Natural killer cell treated with Interleukin-12 subunit alpha and Interleukin-12 subunit beta and Interleukin-15 and Interleukin-18, amount 100 ng/mL, for 72 hours (primary cell): Measurements from ENCODE around the gene NFAT5. TPM values are rescaled to one million over a fixed set of nuclear protein-coding genes. Genes with fewer than 3 reads are reported as not detected.
"Not testable (repeated sequence)": the region's sequence is repeated elsewhere in the genome, so short reads cannot be mapped to it uniquely, and the experiment has no call there.

ENCODE experiments used
- ATAC-seq, 2 donors: fragments of 150-1000 bp; cut with Tn5 transposase in 1 of 2; sonication (Bioruptor Pico), chemical (Tn5 transposase) in 1 of 2; 2 replicates each; pipeline ENCODE4 v1.10.0; 2021
- DNase-seq: peaks from one replicate; pipeline ENCODE4 v3.0.0; 2022; ENCODE audit warnings: low spot score
- H3K27ac Mint-ChIP-seq, 2 donors: 1 replicate in 1 of 2; 2 replicates in 1 of 2; pipeline ENCODE4 v1.8.0; 2022; ENCODE audit warnings: mixed read lengths in 2 of 2, mild to moderate bottlenecking in 1 of 2, moderate library complexity in 1 of 2
- H3K27me3 Mint-ChIP-seq, 2 donors: 1 replicate in 1 of 2; 2 replicates in 1 of 2; pipeline ENCODE4 v1.8.0; 2022; ENCODE audit warnings: mixed read lengths in 2 of 2
- H3K36me3 Mint-ChIP-seq: one replicate; pipeline ENCODE4 v1.8.0; 2022; ENCODE audit warnings: mixed read lengths
- H3K4me1 Mint-ChIP-seq, 2 donors: 1 replicate in 1 of 2; 2 replicates in 1 of 2; pipeline ENCODE4 v1.8.0; 2022; ENCODE audit warnings: low read depth in 2 of 2, mixed read lengths in 2 of 2, mild to moderate bottlenecking in 1 of 2
- H3K4me3 Mint-ChIP-seq: one replicate; pipeline ENCODE4 v1.8.0; 2022; ENCODE audit warnings: mixed read lengths
- H3K9me3 Mint-ChIP-seq: 2 replicates; pipeline ENCODE4 v1.8.0; 2022; ENCODE audit warnings: mixed read lengths
- total RNA-seq, 2 donors: library from RNA; stranded (reverse); gene quantifications; one replicate each; pipeline ENCODE4 v1.2.3, GENCODE V29; 2022

The NFAT5 gene, protein sequence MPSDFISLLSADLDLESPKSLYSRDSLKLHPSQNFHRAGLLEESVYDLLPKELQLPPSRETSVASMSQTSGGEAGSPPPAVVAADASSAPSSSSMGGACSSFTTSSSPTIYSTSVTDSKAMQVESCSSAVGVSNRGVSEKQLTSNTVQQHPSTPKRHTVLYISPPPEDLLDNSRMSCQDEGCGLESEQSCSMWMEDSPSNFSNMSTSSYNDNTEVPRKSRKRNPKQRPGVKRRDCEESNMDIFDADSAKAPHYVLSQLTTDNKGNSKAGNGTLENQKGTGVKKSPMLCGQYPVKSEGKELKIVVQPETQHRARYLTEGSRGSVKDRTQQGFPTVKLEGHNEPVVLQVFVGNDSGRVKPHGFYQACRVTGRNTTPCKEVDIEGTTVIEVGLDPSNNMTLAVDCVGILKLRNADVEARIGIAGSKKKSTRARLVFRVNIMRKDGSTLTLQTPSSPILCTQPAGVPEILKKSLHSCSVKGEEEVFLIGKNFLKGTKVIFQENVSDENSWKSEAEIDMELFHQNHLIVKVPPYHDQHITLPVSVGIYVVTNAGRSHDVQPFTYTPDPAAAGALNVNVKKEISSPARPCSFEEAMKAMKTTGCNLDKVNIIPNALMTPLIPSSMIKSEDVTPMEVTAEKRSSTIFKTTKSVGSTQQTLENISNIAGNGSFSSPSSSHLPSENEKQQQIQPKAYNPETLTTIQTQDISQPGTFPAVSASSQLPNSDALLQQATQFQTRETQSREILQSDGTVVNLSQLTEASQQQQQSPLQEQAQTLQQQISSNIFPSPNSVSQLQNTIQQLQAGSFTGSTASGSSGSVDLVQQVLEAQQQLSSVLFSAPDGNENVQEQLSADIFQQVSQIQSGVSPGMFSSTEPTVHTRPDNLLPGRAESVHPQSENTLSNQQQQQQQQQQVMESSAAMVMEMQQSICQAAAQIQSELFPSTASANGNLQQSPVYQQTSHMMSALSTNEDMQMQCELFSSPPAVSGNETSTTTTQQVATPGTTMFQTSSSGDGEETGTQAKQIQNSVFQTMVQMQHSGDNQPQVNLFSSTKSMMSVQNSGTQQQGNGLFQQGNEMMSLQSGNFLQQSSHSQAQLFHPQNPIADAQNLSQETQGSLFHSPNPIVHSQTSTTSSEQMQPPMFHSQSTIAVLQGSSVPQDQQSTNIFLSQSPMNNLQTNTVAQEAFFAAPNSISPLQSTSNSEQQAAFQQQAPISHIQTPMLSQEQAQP (N-terminal part only)
- 100 to 1,000 TPM; 106 to 152 TPM for total RNA-seq

DNA sequence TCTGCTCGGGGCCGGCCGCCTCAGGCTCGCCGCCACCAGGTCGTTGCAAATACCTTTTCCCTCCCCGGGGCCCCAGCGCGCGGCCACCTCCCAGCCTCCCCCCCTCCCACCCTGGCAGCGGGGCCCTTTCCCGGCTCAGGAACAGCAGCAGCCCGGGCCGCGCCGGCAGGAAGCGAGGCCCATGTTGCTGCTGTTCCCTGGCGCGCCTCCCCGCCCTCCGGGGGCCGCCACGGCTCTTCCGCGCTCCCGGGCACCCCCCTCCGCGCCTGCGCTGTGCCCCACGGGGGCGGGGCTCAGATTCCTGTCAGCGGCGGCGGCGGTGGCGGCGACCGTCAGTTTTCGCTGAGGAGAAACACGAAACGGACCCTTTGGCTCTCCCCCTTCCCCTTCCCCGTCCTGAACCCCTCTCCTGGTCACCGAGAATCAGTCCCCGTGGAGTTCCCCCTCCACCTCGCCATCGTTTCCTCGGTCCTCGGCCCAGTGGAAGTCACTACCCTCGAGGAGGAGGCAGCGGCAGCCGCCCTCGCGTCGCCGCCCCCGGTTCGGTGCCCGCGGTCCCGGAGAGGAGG, at the start of gene NFAT5:
NFAT5 (plus strand) TSS at position 296 of the 569 bp plus-strand sequence. CDS start 336 bp downstream, outside the sequence.
- peak; percentile 91 for DNase-seq
- Mint-ChIP-seq H3K4me1 (peaks cover 37 to 58% of the 10 kb centered on the region in 2 donors), H3K4me3 (peak within 1 kb of the TSS; percentile 100), H3K9me3 (no peaks in the 10 kb centered on the region), H3K27me3 (no peaks in the 10 kb centered on the region), H3K27ac (peak within 1 kb of the TSS; percentile 98 to 100), H3K36me3 (peaks cover 11% of the 10 kb centered on the region)
- ATAC-seq: peak; percentile 77

DNA sequence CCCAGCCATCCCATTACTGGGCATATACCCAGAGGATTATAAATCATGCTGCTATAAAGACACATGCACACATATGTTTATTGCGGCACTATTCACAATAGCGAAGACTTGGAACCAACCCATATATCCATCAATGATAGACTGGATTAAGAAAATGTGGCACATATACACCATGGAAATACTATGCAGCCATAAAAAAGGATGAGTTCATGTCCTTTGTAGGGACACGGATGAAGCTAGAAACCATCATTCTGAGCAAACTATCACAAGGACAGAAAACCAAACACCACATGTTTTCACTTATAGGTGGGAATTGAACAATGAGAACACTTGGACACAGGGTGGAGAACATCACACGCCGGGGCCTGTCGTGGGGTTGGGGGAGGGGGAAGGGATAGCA, 47.9 kb upstream of the NFAT5 start:
- H3K36me3 Mint-ChIP-seq, H3K9me3 Mint-ChIP-seq, H3K27me3 Mint-ChIP-seq, ATAC-seq, H3K4me3 Mint-ChIP-seq, H3K27ac Mint-ChIP-seq, DNase-seq: not testable (repeated sequence)
- H3K4me1 Mint-ChIP-seq: peaks cover 29 to 36% of the 10 kb centered on the region in 2 donors

DNA sequence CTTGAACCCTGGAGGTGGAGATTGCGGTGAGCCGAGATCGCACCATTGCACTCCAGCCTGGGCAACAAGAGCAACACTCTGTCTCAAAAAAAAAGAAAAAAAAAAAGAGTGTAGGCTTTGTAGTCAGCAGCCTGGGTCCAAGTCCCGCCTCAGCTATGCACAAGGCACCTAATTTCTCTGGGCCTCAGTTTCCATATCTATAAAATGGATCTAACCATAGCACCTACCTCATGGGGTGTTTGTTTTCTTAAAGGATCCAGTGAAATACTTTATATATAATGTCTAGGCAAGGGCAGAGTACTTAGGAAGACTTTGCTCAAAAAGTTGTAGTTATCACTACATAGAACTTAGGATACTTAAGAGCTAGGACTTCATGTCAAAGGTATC, 45.4 kb upstream of the NFAT5 start:
- ATAC-seq (no peak), DNase-seq (no peak)
- peaks cover 29 to 32% of the 10 kb centered on the region in 2 donors for H3K4me1 Mint-ChIP-seq
- H3K36me3 Mint-ChIP-seq: no peaks in the 10 kb centered on the region
- peak overlapping the region; percentile 68 to 91 for H3K27ac Mint-ChIP-seq
- peaks cover 5% of the 10 kb centered on the region for H3K9me3 Mint-ChIP-seq
- H3K27me3 Mint-ChIP-seq: no peaks in the 10 kb centered on the region
- H3K4me3 Mint-ChIP-seq: peak overlapping the region; percentile 32

DNA sequence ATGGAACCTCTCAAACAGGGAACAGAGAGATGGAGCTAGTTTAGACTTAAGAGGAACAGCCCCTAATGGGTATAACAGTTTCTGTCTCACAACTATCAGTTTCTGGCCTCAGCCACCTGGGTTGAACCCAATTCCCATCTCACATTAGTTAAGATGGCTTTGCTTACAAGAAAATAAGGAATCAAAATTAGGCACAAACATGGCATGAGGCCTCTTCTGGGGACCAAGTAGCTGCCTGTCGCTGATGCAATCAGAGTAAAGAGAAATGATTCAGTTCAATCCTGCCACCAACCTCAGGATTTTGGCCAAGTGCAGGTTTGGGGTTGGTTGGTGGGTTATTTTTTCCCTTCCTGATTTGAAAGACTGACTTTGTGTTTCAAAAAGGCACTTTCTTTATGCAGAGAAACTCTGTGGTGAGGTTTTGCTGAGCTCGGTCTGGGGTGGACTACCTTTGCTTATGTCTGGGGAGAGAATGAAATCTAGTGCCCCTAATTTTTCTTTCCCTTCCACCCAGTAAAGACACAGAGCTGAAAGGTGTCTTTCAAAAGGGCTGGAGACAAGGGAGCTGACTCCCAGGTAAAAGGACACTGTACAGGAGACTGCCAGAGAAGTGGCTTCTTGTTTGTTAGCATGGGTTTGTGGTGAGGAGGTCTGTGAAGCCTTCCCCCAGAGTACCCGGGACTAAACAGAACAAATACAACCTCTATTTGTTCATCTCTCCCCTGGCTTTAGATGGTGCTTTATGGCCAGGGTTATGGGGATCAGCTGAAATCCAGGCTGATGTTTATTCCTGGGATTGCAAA, 44.8 kb upstream of the NFAT5 start:
- H3K27me3 Mint-ChIP-seq: no peaks in the 10 kb centered on the region
- ATAC-seq (peak; percentile 83 to 89), DNase-seq (no peak)
- H3K4me1 Mint-ChIP-seq: peaks cover 29 to 32% of the 10 kb centered on the region in 2 donors
- peak overlapping the region; percentile 68 to 91 for H3K27ac Mint-ChIP-seq
- peaks cover 5% of the 10 kb centered on the region for H3K9me3 Mint-ChIP-seq
- H3K4me3 Mint-ChIP-seq: peak overlapping the region; percentile 32
- H3K36me3 Mint-ChIP-seq: no peaks in the 10 kb centered on the region

DNA sequence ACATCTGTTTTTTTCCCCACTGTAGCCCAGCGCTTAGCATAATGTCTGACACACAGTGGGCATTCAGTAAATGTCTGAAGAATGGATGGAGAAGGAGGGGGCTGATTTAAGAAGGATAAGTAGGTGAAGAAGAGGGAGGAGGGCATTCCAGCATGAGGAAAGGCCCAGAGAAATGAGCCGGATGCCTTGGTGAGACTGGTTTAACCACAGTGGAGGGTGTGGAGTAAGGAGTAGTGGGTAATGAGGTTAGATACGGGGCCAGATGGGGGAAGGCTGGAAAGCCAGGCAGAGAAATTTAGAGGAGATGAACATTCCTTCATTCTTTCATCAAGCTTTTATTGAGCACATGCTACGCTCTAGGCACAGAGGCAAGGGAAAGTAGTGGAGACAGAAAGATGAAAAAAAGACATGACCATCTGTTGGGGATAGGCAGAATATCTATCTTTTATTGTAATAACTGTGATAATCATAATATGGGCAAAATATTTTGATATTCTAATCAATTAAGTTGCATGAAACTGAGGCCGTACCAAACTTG, 43.7 kb upstream of the NFAT5 start:
- no peak for DNase-seq

DNA sequence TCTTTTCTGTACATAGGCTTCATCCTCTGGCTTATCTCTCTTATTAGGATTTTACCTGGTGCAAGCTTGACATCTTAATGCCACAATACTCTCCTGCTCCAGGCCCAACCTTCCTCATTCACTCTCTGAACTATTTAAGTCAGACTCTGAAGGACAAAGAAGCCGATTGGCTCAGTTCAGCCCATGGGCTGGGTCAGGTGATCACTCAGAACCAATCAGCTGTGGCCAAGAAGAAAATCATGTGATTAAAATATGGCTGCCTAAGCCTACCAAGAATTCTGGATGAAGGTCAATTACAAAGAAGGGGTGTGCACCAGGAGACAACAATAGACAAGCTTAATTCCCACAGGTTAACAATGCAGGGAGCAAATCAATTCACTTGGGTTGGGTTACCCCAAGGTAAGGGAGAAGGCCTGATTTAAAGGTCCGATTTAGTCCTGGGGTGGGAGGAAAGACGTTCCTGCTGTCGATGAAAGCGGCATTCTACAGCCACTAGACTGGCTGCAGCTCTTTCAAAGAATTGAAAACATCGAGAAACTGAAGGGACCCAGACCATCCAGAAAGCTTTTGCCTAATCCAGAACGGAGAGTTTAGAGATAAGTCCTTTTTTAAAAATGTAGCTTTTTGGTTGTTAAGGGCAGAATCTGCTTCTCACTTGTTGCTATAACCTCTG, 42.9 kb upstream of the NFAT5 start:
- no peak for ATAC-seq

More for the DNA sequence above, 43.7 kb upstream of the NFAT5 start:
- no peak for ATAC-seq
- peak overlapping the region; percentile 68 to 91 for H3K27ac Mint-ChIP-seq
- H3K9me3 Mint-ChIP-seq: peaks cover 5% of the 10 kb centered on the region
- H3K27me3 Mint-ChIP-seq: no peaks in the 10 kb centered on the region
- peaks cover 33 to 37% of the 10 kb centered on the region in 2 donors for H3K4me1 Mint-ChIP-seq
- H3K36me3 Mint-ChIP-seq: no peaks in the 10 kb centered on the region
- peak overlapping the region; percentile 32 for H3K4me3 Mint-ChIP-seq

DNA sequence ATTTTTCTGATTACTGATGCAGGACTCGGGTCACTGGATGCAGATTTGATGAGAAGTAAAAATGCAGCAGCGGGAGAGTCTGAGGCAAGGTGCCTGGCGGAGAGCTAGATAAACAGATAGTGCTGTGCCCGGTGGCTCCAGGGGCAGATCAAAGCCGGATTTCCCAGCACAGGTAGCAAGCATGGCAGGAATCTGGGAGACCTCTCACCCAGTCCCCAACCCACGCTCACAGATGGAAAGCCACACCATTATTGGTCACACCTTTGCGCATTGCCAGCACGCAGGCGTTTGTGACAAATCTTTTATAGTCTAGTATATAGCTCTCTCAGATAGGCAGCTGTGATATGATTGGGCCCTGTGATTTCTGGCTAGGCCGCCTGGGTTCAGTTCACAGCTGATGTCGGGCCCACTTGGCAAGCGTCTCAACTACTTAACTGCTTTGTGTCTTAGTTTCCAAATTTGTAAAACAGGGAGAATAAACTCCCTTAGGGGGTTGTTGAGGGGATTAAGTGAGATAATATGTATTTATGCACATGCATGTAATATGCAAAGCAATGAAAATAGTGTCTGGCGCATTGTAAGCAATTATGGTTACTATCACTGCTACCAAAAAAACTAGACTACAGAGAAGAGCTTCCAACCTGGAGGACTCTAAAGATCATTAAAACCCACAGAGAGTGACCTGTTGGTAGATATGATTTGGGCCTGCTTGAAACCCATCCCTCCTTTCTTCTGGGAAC, 42.0 kb upstream of the NFAT5 start:
- Mint-ChIP-seq H3K27me3 (no peaks in the 10 kb centered on the region), H3K36me3 (no peaks in the 10 kb centered on the region), H3K4me3 (no peak overlapping the region), H3K4me1 (peaks cover 33 to 40% of the 10 kb centered on the region in 2 donors), H3K9me3 (peaks cover 5% of the 10 kb centered on the region), H3K27ac (peak overlapping the region in 1 of 2 donors; percentile 91)
- DNase-seq (no peak), ATAC-seq (no peak)

More for the DNA sequence above, 42.9 kb upstream of the NFAT5 start:
- Mint-ChIP-seq H3K27me3 (no peaks in the 10 kb centered on the region), H3K27ac (peak overlapping the region in 1 of 2 donors; percentile 91), H3K9me3 (peaks cover 5% of the 10 kb centered on the region), H3K4me3 (no peak overlapping the region), H3K36me3 (no peaks in the 10 kb centered on the region), H3K4me1 (peaks cover 33 to 37% of the 10 kb centered on the region in 2 donors)
- DNase-seq: no peak

DNA sequence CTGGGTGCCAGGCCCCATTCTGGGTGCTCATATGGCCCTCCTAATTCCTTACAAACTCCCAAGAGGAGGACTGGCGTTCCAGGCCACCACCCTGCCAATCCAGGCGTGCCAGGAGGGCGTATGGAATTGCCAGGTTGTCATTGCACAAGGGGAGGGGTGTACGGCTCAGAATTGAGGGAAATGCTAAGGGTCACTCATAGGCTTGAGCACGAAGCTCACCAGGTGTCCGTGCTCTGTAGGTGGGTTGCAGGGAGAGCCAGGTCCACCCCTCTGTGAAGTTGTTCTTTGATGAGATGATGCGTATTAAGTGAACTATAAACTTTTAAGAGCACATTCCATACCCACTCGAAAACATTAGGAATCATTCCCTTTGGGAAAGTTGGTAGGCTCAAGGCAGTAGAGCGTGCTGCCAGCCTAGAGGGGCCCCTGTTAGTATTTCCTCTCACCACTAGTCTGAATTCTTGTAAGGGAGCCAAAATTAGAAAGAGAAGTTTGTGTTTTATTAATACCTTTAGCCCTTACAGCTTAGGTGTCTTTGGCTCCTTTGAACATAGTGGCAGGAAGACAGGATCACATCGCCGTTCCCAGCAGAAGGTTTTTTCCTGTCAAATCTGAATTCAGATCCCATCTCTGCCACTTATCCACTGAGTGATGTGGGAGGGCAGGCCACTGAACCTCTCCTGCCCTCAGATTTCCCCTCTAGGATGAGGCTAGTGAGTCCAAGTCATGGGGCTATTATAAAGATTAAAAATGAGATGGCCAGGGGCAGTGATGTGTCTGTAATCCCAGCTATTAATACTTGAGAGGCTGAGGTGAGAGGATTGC, 38.7 kb upstream of the NFAT5 start:
- peak overlapping the region in 1 of 2 donors; percentile 82 for H3K27ac Mint-ChIP-seq
- no peak for DNase-seq
- H3K4me3 Mint-ChIP-seq: no peak overlapping the region
- no peaks in the 10 kb centered on the region for H3K36me3 Mint-ChIP-seq
- ATAC-seq: no peak
- H3K4me1 Mint-ChIP-seq: peaks cover 36 to 37% of the 10 kb centered on the region in 2 donors
- peaks cover 5% of the 10 kb centered on the region for H3K9me3 Mint-ChIP-seq
- H3K27me3 Mint-ChIP-seq: no peaks in the 10 kb centered on the region

DNA sequence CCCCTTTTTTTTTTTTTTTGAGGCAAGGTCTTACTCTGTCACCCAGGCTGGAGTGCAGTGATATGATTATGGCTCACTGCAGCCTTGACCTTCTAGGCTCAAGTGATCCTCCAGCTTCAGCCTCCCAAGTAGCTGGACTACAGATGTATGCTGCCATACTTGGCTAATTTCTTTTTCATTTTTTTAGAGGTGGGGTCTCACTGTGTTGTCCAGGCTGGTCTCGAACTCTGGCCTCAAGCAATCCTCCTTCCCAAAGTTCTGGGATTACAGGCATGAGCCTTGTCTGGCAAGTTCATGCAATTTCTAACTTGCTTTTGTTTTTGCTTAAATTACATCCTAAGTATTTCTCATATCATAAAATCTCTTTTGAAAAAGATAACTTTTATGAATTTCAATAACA, 33.8 kb upstream of the NFAT5 start:
- Mint-ChIP-seq H3K36me3 (no peaks in the 10 kb centered on the region), H3K4me1 (peaks cover 34 to 38% of the 10 kb centered on the region in 2 donors)
- ATAC-seq: no peak

DNA sequence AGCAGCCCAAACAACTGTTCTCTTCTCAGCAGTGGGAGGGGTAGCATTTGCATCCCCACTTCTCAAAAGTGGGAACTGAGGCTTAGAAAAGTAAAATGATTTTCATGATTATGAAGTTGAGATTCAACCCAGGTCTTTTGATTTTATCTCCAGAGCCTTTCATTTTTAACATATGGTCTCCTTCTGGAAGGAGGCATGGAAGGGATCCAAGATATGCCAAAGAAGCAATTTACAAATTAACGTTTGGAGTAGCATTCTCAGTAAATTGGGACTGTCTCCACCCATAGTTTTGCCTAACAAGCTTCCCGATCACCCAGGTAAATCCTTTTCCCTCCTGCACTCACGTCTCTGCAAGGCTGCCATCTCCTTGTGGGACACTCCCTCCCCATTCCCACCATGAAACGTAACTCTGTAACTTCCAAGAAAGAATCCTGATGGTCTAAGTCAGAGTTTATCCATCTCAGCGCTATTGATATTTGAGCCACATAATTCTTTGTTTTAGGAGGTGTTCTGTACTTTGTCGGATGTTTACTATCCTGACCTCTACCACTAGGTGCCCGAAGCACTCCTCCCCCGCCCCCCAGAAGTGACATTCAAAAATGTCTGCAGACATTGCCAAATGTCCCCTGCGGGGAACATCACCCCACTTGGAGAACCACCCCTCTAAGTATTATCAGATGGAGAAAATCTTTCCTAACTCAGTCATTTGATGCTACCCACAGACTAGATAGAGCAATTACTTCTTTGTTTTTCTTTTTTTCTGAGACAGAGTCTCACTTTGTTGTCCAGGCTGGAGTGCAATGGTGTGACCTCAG, 32.9 kb upstream of the NFAT5 start:
- Mint-ChIP-seq H3K27ac (peak overlapping the region; percentile 16 to 45), H3K27me3 (no peaks in the 10 kb centered on the region), H3K36me3 (no peaks in the 10 kb centered on the region), H3K4me1 (peaks cover 34 to 41% of the 10 kb centered on the region in 2 donors), H3K4me3 (no peak overlapping the region), H3K9me3 (no peaks in the 10 kb centered on the region)
- no peak for ATAC-seq
- DNase-seq: no peak

More for the DNA sequence above, 33.8 kb upstream of the NFAT5 start:
- Mint-ChIP-seq H3K9me3 (no peaks in the 10 kb centered on the region), H3K27me3 (no peaks in the 10 kb centered on the region), H3K4me3 (no peak overlapping the region), H3K27ac (peak overlapping the region; percentile 16 to 45)
- DNase-seq: no peak
